Kidney (tissue), 14 donors: ENCODE measurements around the gene KATNB1. TPM values are rescaled to one million over a fixed set of nuclear protein-coding genes. Genes with fewer than 3 reads are reported as not detected.
A peak's percentile ranks its signal among the peaks of the same experiment; 100 is the strongest.

Experiments used
- DNase-seq, 5 donors: peaks; one replicate each; pipeline ENCODE4 v3.0.0-alpha.2; 2013 to 2020
- FAIRE-seq: peaks from 2 replicates; lab custom pipeline; 2012; peaks lifted over from hg19 to GRCh38; lab: Jason Lieb, UNC
- H3K27ac ChIP-seq, 2 donors: one replicate each; pipeline ENCODE4 v1.7.0; 2013; ENCODE audit warnings: low read depth in 2 of 2, low read length in 2 of 2, inconsistent platforms in 1 of 2
- H3K27me3 ChIP-seq: one replicate; pipeline ENCODE4 v1.7.1; 2013; ENCODE audit warnings: low read length, inconsistent platforms; ENCODE audit not compliant: control insufficient read depth, insufficient read depth
- H3K36me3 ChIP-seq, 3 donors: one replicate each; pipeline versions ENCODE4 v1.7.0 to v1.7.1; 2013; ENCODE audit warnings: low read length in 3 of 3, control low read depth in 1 of 3, inconsistent platforms in 1 of 3; ENCODE audit not compliant: insufficient read depth in 3 of 3, control insufficient read depth in 2 of 3
- H3K4me1 ChIP-seq, 3 donors: one replicate each; pipeline versions ENCODE4 v1.7.0 to v1.7.1; 2013; ENCODE audit warnings: low read length in 3 of 3, inconsistent platforms in 1 of 3, low read depth in 1 of 3; ENCODE audit not compliant: control insufficient read depth in 2 of 3, insufficient read depth in 2 of 3
- H3K4me3 ChIP-seq, 3 donors: one replicate each; pipeline versions ENCODE4 v1.7.0 to v1.8.1; 2013; ENCODE audit warnings: low read length in 3 of 3, control low read depth in 1 of 3, inconsistent platforms in 1 of 3
- H3K9ac ChIP-seq, 3 donors: one replicate each; pipeline versions ENCODE4 v1.7.0 to v1.7.1; 2013; ENCODE audit warnings: low read length in 3 of 3, control low read depth in 1 of 3, inconsistent platforms in 1 of 3
- H3K9me3 ChIP-seq, 3 donors: one replicate each; pipeline versions ENCODE4 v1.7.0 to v1.7.1; 2013; ENCODE audit warnings: low read length in 3 of 3, control low read depth in 1 of 3, inconsistent platforms in 1 of 3; ENCODE audit not compliant: control insufficient read depth in 2 of 3, insufficient read depth in 1 of 3
- CTCF ChIP-seq: IDR thresholded peaks from 3 replicates; pipeline ENCODE4 v1.5.1; 2012; ENCODE audit warnings: mild to moderate bottlenecking, moderate library complexity, borderline replicate concordance; ENCODE audit not compliant: insufficient read depth; ENCODE audit errors: extremely low read depth
- intact Hi-C: fragments of 100-400 bp; cut with DNase I; formaldehyde crosslinking; loops from one replicate; pipeline ENCODE4 v1.11.1; 2022
- polyA plus RNA-seq: library from polyadenylated mRNA; stranded (reverse); fragments of 350-450 nt; fragmentation: Illumina TruSeq; extraction: RNeasy Lipid Tissue Mini Kit (QIAGEN cat#74804); gene quantifications from one replicate; pipeline ENCODE4 v1.2.3, GENCODE V29; 2014; ENCODE audit warnings: low read depth, low replicate concordance; ENCODE audit not compliant: insufficient read depth
- total RNA-seq: library from RNA; stranded (reverse); fragmentation: NEBNext Ultra II Directional; extraction: Animal tissue kit (Norgen Biotek cat#: 25700); gene quantifications from one replicate; pipeline ENCODE4 v1.2.1, GENCODE V29; 2021
- donor health status: control.
- donor health status: control.
- donor health status: control.
- donor health status: control.
- donor health status: control.
- donor health status: DM: yes; HTN: yes; CAD: no.
- donor health status: Normal renal cell carcinoma (clear cell type).

The KATNB1 gene
- total and polyA plus RNA-seq, 2 donors from 2014 or later, result 13.9 to 14.5 TPM

- FAIRE-seq, result no peak
- no peak overlapping the region for H3K27ac ChIP-seq
- intact Hi-C loops, result no loop called here
- no peak overlapping the region for H3K9ac ChIP-seq
- no peaks in the 10 kb centered on the region for H3K4me1 ChIP-seq
- DNase-seq, result no peak
- H3K9me3 ChIP-seq, result no peaks in the 10 kb centered on the region
- no peaks in the 10 kb centered on the region for H3K36me3 ChIP-seq
- no peak for TF ChIP-seq CTCF
- no peak overlapping the region for H3K4me3 ChIP-seq
- no peaks in the 10 kb centered on the region for H3K27me3 ChIP-seq
Observed at GRCh38 chr16:57749101-57749692, 13.6 kb downstream of the KATNB1 start.

- Histone ChIP-seq H3K9me3 (no peaks in the 10 kb centered on the region), H3K27me3 (no peaks in the 10 kb centered on the region), H3K4me3 (no peak overlapping the region), H3K27ac (no peak overlapping the region), H3K36me3 (no peaks in the 10 kb centered on the region), H3K4me1 (no peaks in the 10 kb centered on the region), H3K9ac (no peak overlapping the region)
- DNase-seq (no peak), FAIRE-seq (no peak)
- no peak for TF ChIP-seq CTCF
- intact Hi-C loops, result no loop called here
Observed at GRCh38 chr16:57749856-57750452, 14.4 kb downstream of the KATNB1 start.

GRCh38 chr16:57750796-57751538 is 15.4 kb downstream of the KATNB1 start:
- DNase-seq (peak in 1 of 5 donors; percentile 66), FAIRE-seq (no peak)
- no peaks in the 10 kb centered on the region for H3K36me3 ChIP-seq
- no peaks in the 10 kb centered on the region for H3K4me1 ChIP-seq
- H3K27me3 ChIP-seq, result no peaks in the 10 kb centered on the region
- no peak overlapping the region for H3K4me3 ChIP-seq
- H3K9me3 ChIP-seq, result no peaks in the 10 kb centered on the region
- H3K9ac ChIP-seq, result no peak overlapping the region
- H3K27ac ChIP-seq, result no peak overlapping the region
- no peak for TF ChIP-seq CTCF
- intact Hi-C loops, result no loop called here
